Keratinocyte (primary cell): ENCODE results near the gene MCAM.

Source experiments
- CTCF ChIP-seq, 3 experiments: IDR thresholded peaks in 1 of 3; conservative IDR thresholded peaks in 1 of 3; optimal IDR thresholded peaks in 1 of 3; 2 replicates in 2 of 3; 3 replicates in 1 of 3; pipeline versions ENCODE3 to v1.5.1; 2011; ENCODE audit warnings: low read length in 3 of 3, mild to moderate bottlenecking in 3 of 3, moderate library complexity in 2 of 3, control low read depth in 1 of 3, inconsistent platforms in 1 of 3; ENCODE audit not compliant: insufficient read depth in 2 of 3; ENCODE audit errors: extremely low read depth in 1 of 3
- EZH2 ChIP-seq: IDR thresholded peaks from one replicate; pipeline ENCODE4 v1.6.1; 2012; ENCODE audit warnings: inconsistent platforms, mild to moderate bottlenecking, low read length, moderate library complexity

- TF ChIP-seq CTCF (optimal IDR thresholded peaks at IDR 0.05 in 1 of 3, IDR thresholded peaks at IDR 0.05 in 1 of 3, conservative IDR thresholded peaks at IDR 0.05 in 1 of 3; ENCODE audit: extremely low read depth in 1 of 3, insufficient read depth in 2 of 3, low read length in 3 of 3) (no peak), EZH2 (no peak)
Measured at GRCh38 chr11:119266517-119267255, 50.2 kb downstream of the MCAM start.
